HG03460 (cell line): ENCODE data around the gene ZHX3.
"Not testable (repeated sequence)": the region's sequence is repeated elsewhere in the genome, so short reads cannot be mapped to it uniquely, and the experiment has no call there.

Experiments
- ATAC-seq: cut with Tn5 transposase; IDR thresholded peaks from one replicate; pipeline ENCODE4 v1.9.1; 2021; ENCODE audit not compliant: unreplicated experiment

Gene ZHX3

GRCh38 chr20:41137614-41138474 is 179.7 kb downstream of the ZHX3 start:
- peak; percentile 17 for ATAC-seq

GRCh38 chr20:41136680-41137613 is 180.6 kb downstream of the ZHX3 start, which contains the start of gene PLCG1:
PLCG1 (plus strand) TSS chr20:41137543; CDS start chr20:41137642, 99 bp downstream.
- ATAC-seq, result peak; percentile 49

GRCh38 chr20:41135888-41136679 is 181.4 kb downstream of the ZHX3 start:
- no peak for ATAC-seq

GRCh38 chr20:41135187-41135887 is 182.2 kb downstream of the ZHX3 start:
- ATAC-seq, result no peak

- ATAC-seq, result no peak
Measured at GRCh38 chr20:41134362-41135186, 183.0 kb downstream of the ZHX3 start.

- peak; percentile 46 for ATAC-seq
Measured at GRCh38 chr20:41133709-41134361, 183.7 kb downstream of the ZHX3 start.

- not testable (repeated sequence) for ATAC-seq
Measured at GRCh38 chr20:41132388-41132775, 185.1 kb downstream of the ZHX3 start.

- ATAC-seq, result no peak
Measured at GRCh38 chr20:41131594-41132387, 185.7 kb downstream of the ZHX3 start.
